A172 (cell line): ENCODE results near the gene XG. TPM values are rescaled to one million over a fixed set of nuclear protein-coding genes. Genes with fewer than 3 reads are reported as not detected.
"Not testable (repeated sequence)": the region's sequence is repeated elsewhere in the genome, so short reads cannot be mapped to it uniquely, and the experiment has no call there.

Experiments
- DNase-seq: peaks from one replicate; pipeline ENCODE4 v3.0.0-alpha.2; 2015; ENCODE audit warnings: low spot score
- total RNA-seq: library from RNA; depleted of rRNA; stranded (reverse); fragments of >200 nt; shearing (Covaris generic); gene quantifications from 2 replicates; pipeline ENCODE4 v1.2.3, GENCODE V29; 2014

Gene XG
- total RNA-seq, 1 experiment from 2014 or later = not detected

DNA sequence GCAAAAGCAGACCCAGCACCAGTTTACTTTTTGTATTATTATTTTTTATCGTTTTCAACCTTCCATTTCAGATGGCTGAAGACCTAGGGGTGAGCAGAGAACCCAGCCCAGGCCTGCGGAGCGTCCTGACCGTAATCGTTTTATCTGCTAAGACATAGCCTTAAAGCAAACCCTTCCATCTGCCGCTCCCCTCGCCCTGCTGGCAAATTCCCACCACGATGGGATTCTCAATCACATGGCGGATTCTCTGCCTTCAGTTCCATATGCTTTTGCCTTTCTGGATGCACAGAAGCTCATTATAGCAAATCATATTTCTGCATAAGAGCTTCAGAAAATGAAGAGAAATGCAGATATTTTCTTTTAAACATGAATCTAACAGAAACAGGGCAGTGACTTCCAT is 18.6 kb upstream of the XG start:
- DNase-seq = no peak

DNA sequence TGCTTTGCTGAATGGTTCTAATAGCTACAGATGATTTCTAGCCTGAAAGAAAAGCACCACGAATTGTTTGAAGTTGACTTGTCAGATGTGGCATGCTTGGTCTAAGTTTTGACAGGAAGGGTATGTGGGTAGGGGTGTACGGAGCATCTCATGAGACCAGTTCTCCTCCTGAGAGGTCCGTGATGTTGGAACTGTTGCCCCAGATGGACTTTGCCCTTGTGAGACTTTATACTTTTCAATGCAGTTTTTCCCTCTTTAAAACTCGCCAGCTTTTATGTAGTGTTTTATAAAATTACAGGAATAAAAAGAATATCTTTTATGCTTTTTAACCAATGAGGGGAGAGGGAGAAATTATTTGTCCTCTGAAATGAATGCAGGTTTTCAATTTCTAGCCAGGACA is 16.6 kb upstream of the XG start:
- no peak for DNase-seq

DNA sequence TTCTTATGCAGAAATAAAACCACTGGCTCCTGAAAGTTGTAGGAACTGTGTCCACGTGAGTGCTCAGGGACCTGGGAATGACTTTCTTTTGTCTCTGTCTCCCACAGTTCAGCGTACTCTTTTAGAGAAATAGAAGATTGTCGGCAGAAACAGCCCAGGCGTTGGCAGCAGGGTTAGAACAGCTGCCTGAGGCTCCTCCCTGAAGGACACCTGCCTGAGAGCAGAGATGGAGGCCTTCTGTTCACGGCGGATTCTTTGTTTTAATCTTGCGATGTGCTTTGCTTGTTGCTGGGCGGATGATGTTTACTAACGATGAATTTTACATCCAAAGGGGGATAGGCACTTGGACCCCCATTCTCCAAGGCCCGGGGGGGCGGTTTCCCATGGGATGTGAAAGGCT is 11.2 kb upstream of the XG start:
- no peak for DNase-seq

DNA sequence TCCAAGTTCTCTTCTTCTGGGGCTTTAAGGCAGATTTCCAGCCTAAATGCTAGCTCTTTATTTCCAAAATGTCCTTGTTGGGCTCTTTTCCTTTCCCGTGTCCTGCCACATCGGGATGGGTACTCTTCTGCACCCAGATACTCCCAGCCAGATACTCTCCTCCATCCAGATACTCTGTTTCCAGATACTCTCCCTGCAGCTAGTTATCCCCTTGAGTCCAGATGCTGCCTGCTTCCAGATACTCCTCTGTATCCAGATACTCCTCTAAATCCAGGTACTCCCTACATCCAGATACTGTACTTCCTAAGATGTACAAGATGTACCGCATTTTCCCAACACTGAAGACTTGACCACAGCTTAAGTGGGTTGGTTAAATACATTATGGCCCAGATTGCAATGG is 10.5 kb upstream of the XG start:
- DNase-seq = no peak

DNA sequence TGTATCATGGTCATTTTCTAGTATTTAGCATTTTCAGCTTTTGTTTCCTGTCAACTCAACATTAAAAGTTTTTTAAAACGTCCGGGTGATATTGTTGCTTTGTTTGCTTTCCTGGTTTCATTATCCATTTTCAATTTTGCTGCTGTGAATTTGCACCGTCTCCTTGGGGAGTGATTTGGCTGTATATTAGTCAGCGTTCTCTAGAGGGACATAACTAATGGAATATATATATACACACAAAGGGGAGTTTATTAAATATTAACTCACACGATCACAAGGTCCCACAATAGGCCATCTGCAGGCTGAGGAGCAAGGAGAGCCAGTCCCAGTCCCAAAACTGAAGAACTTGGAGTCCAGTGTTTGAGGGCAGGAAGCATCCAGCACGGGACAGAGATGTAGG is 5.6 kb upstream of the XG start:
- not testable (repeated sequence) for DNase-seq

DNA sequence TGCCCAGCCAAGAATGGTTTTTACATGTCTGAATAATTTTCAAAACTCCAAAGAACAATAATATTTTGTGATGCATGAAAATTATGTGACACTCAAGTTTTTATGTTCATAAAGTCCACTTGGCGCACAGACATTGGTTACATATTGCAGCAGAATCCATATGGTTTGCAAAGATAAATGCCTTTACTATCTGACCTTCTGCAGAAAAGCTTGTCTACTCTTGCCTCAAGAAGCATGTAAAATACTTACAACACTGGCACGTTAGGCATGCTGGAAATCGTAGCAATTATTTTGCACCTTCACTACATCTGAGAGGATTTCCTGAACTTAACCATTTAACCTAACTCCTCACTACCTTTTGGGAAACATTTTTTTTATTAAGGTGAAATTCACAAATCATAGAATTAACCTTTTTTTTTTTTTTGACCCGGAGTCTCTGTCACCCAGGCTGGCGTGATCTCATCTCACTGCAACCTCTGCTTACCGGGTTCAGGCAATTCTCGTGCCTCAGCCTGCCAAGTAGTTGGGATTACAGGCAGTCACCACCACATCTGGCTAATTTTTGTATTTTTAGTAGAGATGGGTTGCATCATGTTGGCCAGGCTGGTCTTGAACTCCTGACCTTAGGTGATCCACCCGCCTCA is 3.5 kb upstream of the XG start:
- DNase-seq = no peak

DNA sequence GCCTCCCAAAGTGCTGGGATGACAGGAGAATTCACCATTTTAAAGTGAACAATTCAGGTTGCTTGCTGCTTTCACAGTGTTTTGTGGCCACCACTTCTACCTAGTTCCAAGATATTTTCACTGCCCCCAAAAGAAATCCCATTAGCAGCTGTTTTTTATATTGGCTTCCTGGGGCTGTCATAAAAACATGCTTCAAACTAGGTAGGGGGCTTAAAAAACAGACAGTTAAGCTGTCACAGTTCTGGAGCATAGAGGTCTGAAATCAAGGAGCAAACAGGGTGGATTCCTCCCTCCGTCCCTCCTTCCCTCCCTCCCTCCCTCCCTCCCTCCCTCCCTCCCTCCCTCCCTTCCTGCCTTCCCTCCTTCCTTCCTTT is 3.0 kb upstream of the XG start:
- DNase-seq = no peak

DNA sequence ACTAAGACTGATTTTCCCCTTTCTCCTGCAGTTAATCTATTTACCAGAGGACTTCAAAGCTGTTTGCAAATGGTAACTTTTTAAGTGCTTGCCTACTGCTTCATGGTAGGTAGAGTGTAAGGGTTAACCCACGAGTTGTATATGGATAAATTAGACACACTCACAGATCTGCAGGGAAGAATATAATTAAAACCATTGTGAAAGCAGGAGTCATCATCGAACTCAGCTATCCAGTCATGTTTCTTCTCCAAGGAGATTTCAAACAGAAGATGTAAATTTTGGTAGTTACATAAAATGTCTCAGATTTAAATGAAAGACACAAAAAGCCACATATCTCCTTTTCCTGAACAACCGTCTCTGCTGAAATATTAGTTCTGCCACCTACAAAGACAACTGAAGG is 549 bp upstream of the XG start:
- no peak for DNase-seq

DNA sequence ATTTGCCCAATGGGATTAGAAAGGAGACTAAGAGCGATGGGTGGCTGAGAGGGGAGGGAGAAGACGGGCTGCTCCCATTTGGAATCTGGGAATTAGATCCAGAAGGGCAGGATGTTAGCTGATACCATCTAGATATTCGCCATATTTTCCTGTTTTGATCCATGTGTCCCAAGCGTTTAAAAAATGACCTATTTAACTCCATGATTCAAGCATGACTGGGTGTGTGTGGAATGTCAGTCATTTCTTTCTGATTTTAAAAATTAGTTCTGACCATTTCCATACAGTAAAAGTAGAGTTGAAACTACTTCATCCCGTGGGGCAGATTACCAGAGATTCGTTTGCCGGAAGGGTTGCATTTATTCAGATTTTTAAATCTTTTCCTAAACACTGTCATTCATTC is 601 bp downstream of the XG start:
- DNase-seq = peak; percentile 20

DNA sequence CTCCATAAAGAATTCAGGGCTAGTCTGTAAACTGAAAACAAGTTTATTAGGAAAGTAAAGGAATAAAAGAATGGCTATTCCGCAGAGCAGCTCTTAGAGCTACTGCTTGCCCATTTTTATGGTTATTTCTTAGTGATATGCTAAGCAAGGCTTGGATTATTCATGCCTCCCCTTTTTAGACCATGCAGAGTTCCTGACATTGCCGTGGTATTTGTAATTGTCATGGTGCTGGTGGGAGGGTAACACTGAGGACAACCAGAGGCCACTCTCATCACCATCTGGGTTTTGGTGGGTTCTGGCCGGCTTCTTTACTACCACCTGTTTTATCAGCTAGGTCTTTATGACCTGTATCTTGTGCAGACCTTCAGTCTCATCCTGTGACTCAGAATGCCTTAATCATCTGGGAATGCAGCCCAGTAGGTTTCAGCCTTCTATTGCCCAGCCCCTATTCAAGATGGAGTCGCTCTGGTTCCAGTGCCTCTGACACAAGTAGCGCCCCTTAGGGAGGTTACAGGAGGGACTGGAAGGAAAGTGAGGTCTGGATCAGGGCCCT is 3.4 kb downstream of the XG start:
- peak; percentile 45 for DNase-seq

DNA sequence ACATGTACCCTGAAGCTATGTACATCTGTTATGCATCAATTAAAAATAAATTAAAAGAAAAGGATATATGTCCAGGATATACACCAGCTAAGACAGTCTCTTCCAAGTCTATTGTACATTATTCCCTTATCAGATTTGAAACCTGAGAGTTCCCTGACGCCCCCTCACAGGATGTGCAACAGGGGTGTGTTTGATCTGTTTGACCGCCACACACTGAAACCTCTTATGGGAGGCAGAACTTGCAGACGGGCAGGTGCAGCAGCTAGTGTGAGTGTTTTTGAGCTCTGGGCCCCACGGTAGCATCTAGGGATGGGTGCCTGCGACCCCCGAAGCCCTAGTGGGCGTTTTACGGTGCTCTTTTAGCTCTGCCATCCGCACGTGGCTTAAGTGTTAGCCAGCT is 4.7 kb downstream of the XG start:
- DNase-seq = no peak

DNA sequence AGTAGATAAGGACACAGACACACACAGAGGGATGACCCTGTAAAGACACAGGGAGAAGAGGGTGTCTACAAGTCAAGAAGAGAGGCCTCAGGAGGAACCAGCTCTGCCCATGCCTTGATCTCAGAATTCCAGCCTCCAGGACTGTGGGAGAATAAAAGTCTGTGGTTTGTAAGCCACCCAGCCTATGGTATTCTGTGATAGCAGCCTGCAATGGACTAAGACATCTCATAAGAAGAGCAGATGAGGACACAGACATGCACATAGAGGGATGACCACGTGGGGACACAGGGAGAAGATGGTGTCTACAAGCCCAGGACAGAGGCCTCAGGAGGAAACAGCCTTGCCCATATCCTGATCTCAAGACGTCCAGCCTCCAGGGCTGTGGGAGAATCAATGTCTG is 9.4 kb downstream of the XG start:
- no peak for DNase-seq

DNA sequence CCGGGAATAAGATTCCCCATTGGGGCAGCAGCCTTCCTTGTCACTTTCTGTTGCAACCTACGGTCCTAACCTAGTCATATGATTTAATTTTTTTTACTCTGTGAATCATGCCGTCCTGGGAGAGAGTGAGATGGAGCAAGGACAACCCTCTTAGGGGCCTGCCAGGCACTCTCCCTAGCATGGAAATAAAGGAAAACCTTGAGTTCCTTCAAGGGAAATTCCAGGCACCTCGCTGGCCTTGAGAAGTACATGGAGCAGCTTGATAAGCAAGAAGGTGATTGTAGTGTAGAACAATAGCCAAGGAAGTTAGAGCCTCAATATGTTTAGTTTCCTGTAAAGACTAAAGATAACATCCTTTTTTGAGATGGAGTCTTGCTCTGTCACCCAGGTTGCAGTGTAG is 10.8 kb downstream of the XG start:
- not testable (repeated sequence) for DNase-seq

DNA sequence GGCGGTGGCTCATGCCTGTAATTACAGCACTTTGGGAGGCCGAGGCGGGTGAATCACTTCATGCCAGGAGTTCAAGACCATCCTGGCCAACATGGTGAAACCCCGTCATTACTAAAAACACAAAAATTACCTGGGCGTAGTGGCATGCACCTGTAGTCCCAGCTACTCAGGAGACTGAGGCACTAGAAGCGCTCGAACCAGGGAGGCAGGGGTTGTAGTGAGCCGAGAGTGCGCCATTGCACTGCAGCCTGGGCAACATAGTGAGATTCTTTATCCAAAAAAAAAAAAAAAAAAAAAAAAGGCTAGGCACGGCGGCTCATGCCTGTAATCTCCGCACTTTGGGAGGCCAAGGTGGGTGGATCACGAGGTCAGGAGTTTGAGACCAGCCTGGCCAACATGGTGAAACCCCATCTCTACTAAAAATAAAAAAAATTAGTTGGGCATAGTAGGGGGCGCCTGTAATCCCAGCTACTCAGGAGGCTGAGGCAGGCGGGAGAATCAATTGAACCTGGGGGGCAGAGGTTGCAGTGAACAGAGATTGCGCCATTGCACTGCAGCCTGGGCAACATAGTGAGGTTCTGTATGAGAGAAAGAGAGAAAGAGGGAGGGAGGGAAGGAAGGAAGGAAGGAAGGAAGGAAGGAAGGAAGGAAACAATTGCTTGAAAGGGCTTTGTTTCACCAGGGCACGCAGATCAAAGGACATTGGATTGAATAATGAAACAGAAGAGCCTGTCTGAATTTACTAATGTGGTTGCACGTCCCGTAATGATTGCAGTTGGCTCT is 13.1 kb downstream of the XG start:
- DNase-seq = not testable (repeated sequence)

DNA sequence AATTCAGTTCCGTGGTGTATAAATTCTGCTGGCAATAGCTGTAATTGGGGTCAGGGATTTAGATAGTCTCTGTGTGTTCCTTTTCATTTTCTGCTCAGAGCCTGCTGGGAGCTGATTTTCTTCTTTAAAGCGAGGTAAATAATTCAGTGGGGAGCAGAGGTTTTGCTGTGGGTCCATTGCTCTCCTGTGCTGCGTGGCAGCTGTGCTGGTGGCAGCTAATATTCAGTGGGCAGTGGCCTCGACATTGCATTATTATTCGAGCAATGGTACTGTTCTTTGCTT is 13.7 kb downstream of the XG start:
- DNase-seq = no peak

DNA sequence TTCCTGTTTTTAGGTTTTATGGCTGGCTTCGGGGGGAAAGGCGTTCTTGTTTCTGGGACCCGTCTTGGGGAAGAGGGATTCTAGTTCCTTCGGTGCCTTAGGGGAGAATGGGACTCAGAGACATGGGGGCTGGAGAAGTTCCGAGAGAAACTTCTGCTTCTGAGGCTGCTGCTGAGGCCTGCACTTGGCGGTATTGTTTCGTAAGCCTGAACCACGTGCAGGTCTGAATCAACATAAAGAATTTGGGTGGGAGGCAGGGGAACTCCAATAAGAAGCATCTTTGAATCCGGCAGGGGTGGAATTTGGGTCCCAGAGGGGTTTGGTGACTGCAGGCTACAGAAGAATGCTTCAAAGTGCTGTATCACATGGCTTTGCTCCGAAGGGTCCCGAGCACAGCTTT is 15.1 kb downstream of the XG start:
- no peak for DNase-seq

DNA sequence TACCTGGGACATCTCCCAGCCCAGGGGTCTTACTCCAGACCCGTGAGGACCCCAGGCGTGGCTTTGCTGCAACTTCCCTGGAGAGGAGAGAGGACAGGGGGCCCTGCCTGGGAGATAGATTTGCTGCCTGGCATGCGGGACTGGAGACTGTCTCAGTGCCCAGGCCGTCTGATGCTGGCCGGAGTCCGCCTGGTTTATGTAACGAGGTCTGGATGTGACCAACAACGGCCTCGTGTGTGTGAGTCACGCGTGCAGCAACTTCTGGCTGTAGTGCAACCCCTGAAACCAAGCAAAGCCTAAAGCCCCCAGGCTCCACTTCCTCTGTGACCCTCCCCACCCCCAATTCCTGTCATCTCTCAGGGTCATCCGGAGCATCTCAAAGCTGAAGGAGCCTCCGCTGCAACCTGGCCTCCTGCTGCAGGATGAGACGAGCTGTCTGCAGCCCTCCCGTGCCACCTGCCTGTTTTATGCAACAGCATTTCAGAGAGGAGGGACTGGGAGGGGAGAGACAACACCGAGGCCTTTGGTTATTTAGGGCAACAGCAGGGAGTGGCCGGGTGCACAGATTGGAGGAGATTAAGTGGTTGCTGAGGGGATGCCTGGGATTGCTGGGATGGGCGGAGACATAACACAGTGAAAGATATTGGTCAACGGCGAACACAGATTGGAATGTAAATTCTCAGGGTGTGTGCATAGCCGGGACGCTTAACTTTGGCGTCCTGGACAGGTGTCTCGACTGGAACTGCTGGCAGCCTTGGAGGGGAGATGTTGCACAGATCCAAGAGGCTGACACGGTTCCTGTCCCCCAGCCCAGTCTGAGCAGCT is 16.0 kb downstream of the XG start:
- peak; percentile 94 for DNase-seq

DNA sequence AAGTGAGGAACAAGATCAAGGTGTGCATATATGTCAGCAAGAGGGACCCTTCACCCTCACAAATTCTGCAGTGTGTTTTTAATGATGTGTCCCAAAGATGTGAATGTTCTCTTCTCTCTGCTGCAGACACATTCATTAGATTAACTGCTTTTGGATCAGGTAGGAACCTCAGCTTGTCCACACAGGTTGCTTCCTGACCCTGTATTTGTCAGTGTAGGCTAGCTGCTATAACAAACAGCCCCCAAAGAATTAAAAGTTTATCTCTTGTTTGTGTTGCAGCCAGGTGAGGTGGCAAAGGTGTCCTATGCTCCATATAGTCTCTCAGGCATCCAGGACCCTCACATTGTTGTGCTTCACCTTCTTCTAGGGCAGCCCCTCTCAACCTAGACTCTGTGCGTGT is 17.8 kb downstream of the XG start:
- no peak for DNase-seq

DNA sequence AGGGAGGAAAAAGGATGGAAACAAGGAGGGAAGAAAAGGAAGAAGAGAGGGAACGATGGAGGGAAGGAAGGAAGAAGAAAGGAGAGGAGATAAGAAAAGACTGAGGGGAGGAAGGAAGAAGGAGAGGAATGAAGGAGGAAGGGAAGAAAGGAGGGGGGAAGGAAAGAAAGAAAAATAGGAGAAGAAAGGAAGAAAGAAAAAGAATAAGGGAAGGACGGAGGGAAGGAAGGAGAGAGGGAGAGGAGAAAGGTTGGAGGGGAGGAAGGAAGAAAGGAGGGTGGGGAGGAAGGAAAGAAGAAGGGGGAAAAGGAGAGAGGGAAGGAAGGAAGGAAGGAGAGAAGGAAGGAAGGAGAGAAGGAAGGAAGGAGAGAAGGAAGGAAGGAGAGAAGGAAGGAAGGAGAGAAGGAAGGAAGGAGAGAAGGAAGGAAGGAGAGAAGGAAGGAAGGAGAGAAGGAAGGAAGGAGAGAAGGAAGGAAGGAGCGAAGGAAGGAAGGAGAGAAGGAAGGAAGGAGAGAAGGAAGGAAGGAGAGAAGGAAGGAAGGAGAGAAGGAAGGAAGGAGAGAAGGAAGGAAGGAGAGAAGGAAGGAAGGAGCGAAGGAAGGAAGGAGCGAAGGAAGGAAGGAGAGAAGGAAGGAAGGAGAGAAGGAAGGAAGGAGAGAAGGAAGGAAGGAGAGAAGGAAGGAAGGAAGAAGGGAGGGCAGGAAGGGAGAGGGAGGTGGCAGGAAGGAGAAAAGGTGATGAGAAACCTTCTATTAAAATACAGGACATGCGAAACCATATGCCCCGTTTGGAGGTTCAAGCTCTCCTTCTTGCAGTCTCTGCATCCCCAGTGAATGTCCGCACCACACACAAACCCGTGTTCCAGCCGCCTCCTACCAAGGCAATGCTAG is 21.6 kb downstream of the XG start:
- not testable (repeated sequence) for DNase-seq

DNA sequence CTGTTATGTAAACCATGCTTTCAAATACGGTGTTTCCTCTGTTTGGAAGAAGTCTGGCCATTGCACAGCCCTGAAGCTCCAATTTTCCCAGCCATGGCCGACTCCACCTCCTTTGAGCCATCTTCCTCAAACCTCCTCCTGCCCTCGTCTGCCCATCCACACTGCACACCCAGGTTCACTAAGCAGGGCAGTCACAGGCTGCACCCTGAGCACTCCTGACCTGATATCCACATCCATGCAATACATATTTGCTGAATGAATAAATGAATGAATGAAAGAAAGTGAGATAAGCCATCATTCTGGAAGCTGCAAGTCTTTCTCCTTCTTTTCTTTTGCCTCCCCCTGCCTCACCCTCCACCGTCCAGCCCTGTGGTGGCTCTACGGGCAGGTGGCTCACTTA is 22.2 kb downstream of the XG start:
- DNase-seq = no peak

DNA sequence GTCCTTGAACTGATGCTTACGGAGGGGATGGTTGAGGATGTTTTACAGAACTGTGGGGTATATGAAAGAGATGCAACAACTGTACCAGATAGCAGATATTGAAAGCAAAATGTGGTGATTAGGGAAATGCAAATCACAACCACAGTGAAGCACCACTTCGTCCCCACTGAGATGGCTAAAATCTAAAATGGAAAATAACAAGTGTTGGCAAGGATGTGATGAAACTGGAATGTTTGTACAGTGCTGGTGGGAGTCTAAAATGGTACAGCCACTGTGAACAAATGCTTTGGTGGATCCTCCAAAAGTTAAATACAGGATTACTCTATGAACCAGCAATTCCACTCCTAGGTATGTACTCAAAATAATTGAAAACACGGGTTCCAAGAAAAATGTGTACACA is 22.9 kb downstream of the XG start:
- no peak for DNase-seq
